ENCODE results near the gene UBQLN1. TPM values are rescaled to one million over a fixed set of nuclear protein-coding genes. Genes with fewer than 3 reads are reported as not detected.
"Not testable (repeated sequence)": the region's sequence is repeated elsewhere in the genome, so short reads cannot be mapped to it uniquely, and the experiment has no call there.

The UBQLN1 gene
- total RNA-seq, 4 donors from 2014 or later: 111 to 159 (median 123) TPM

- Histone ChIP-seq H3K9me3 (no peaks in the 10 kb centered on the region), H3K4me3 (replicated peaks in 1 of 3) (peak within 1 kb of the TSS; percentile 22 to 67 (median 62)), H3K4me1 (peaks cover 7% of the 10 kb centered on the region in 2 donors), H3K27ac (peak within 1 kb of the TSS; percentile 69 to 88 (median 86)), H3K27me3 (no peaks in the 10 kb centered on the region), H3K36me3 (no peaks in the 10 kb centered on the region)
- DNase-seq: peak; percentile 31 to 53
- intact Hi-C loops (cut with DNase I): loop anchor here (5.0 to 10.0 kb wide), 2 partner anchors 82 to 289 kb away; partner anchors contain the start of gene UBQLN1
- peak in 1 of 2 donors; percentile 53 for TF ChIP-seq POLR2A (IDR thresholded peaks at IDR 0.05)
- TF ChIP-seq, protein P1, sequence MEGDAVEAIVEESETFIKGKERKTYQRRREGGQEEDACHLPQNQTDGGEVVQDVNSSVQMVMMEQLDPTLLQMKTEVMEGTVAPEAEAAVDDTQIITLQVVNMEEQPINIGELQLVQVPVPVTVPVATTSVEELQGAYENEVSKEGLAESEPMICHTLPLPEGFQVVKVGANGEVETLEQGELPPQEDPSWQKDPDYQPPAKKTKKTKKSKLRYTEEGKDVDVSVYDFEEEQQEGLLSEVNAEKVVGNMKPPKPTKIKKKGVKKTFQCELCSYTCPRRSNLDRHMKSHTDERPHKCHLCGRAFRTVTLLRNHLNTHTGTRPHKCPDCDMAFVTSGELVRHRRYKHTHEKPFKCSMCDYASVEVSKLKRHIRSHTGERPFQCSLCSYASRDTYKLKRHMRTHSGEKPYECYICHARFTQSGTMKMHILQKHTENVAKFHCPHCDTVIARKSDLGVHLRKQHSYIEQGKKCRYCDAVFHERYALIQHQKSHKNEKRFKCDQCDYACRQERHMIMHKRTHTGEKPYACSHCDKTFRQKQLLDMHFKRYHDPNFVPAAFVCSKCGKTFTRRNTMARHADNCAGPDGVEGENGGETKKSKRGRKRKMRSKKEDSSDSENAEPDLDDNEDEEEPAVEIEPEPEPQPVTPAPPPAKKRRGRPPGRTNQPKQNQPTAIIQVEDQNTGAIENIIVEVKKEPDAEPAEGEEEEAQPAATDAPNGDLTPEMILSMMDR (IDR thresholded peaks at IDR 0.05): no peak
- WGBS, 2 donors: 0 to 1% methylated on average over 28 to 42 of the region's 79 CpGs
These were observed 84.6 kb downstream of the UBQLN1 start, which contains the start of gene IDNK for GRCh38 chr9:83622939-83623678. TSS of gene IDNK (plus strand) at chr9:83623143. CDS start at chr9:83623172, 29 bp downstream.

DNA sequence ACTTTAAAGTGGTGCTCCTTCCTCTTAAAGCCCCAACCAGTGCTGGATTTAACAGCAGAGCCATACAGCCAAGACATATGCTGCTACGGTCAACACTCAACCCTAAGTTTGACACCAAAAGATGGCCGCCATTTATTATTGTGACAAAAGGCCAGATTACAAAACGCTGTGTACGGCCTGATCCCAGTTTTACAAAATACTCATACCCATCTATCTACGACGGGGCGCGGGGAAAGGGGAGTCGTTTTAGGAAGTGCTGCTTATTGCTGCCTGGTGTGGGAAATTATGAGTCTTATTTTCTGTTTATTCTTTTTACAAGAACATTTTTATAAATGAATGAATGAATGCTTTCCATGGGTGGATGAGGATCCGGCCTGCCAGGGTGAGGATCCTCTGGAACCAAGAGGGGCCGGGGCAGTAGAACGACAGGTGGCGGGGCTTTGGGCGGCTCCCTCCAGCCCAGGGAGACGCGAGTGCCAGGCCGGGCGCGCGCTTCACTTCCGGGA is 85.3 kb downstream of the UBQLN1 start:
- TF ChIP-seq, protein P1 (IDR thresholded peaks at IDR 0.05): no peak
- no peak for TF ChIP-seq POLR2A (IDR thresholded peaks at IDR 0.05)
- intact Hi-C loops (cut with DNase I): loop anchor here (5.0 to 10.0 kb wide), 2 partner anchors 82 to 290 kb away; partner anchors contain the start of gene UBQLN1
- 13 to 19% methylated on average over 21 of the region's 21 CpGs for WGBS, 2 donors
- peaks cover 7% of the 10 kb centered on the region in 2 donors for H3K4me1 ChIP-seq
- no peaks in the 10 kb centered on the region for H3K27me3 ChIP-seq
- peak overlapping the region in 2 of 3 donors; percentile 62 to 67 for H3K4me3 ChIP-seq (replicated peaks in 1 of 3)
- no peaks in the 10 kb centered on the region for H3K36me3 ChIP-seq
- H3K27ac ChIP-seq: peak overlapping the region; percentile 69 to 88 (median 86)
- DNase-seq: peak; percentile 5 to 66
- H3K9me3 ChIP-seq: no peaks in the 10 kb centered on the region

DNA sequence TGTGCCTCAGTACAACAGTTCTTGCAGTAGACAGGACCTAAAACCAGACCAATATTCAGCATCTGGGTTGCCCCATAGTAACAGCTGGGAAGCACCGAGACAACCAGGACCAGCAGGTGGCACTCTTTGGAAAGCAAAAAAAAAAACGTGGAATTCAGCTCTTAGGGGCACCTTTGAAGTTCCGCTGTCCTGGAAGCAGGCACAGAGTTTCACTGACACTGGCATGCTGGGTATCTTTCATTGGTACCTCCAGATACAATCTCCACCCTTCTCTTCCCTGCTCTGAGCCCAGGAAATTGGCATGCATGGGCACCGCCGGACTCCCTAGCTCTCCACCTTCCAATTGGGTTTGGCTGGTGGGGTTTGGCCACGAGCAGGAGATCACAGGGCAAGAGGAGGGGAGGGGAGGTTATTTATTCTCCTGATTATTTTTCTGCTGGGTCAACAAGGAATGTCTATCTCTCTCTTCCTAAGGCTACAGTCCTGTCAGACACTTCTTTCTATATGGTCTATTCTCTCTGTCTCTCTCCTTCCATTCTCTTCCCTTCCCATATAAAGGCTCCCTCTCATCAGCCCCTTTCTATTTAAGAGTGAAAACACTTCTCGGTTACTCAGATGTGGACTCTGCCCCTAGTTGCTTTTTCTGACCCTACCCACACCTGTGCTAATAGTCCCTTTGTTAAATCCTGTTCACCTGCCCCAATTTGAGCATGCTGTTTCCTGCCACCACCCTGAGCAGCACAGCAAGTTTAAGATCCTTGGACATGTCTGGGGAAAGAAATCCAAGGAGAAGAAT is 86.7 kb downstream of the UBQLN1 start:
- H3K36me3 ChIP-seq: no peaks in the 10 kb centered on the region
- intact Hi-C loops (cut with DNase I): loop anchor here (5.0 to 10.0 kb wide), 2 partner anchors 84 to 291 kb away; partner anchors contain the start of gene UBQLN1
- 13 to 17% methylated on average over 7 of the region's 7 CpGs for WGBS, 2 donors
- peak; percentile 37 to 47 for DNase-seq
- no peak for TF ChIP-seq POLR2A (IDR thresholded peaks at IDR 0.05)
- TF ChIP-seq, protein P1 (IDR thresholded peaks at IDR 0.05): peak in 4 of 6 experiments; percentile 39 to 72 (median 61)
- H3K27me3 ChIP-seq: no peaks in the 10 kb centered on the region
- no peaks in the 10 kb centered on the region for H3K9me3 ChIP-seq
- H3K4me3 ChIP-seq (replicated peaks in 1 of 3): no peak overlapping the region
- peaks cover 7% of the 10 kb centered on the region in 2 donors for H3K4me1 ChIP-seq
- no peak overlapping the region for H3K27ac ChIP-seq

DNA sequence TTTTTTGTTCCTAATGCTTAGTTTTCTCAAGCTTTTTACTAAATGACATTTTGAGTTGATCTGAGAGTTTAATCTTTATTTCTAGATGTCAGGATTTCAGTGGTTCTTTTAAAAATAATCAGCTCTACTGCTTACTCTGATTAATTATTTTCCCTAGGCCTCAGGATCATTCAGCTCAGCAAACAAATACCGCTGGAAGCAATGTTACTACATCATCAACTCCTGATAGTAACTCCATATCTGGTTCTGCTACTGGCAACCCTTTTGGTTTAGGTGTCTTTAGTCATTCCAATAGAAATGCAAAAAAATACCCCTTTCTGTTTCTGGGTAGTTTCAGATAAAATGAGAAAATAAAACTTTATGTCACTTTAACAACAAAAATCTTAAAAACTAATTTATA is 90.5 kb downstream of the UBQLN1 start:
- no peaks in the 10 kb centered on the region for H3K9me3 ChIP-seq
- 87 to 100% methylated on average over 1 of the region's 1 CpG for WGBS, 2 donors
- no peak for DNase-seq
- no peak overlapping the region for H3K27ac ChIP-seq
- no peaks in the 10 kb centered on the region for H3K27me3 ChIP-seq
- no peaks in the 10 kb centered on the region for H3K36me3 ChIP-seq
- intact Hi-C loops (cut with DNase I): no loop called here
- no peak for TF ChIP-seq POLR2A (IDR thresholded peaks at IDR 0.05)
- TF ChIP-seq, protein P1 (IDR thresholded peaks at IDR 0.05): no peak
- no peak overlapping the region for H3K4me3 ChIP-seq (replicated peaks in 1 of 3)
- H3K4me1 ChIP-seq: peaks cover 0 to 3% of the 10 kb centered on the region in 2 donors

- H3K4me1 ChIP-seq; H3K4me3 ChIP-seq (replicated peaks in 1 of 3); H3K9me3 ChIP-seq; DNase-seq; H3K27ac ChIP-seq; H3K36me3 ChIP-seq; H3K27me3 ChIP-seq; intact Hi-C loops (cut with DNase I): not testable (repeated sequence)
- WGBS, 2 donors: 94 to 99% methylated on average over 3 of the region's 3 CpGs
These were observed 94.5 kb downstream of the UBQLN1 start for GRCh38 chr9:83613298-83613697.
